MM.1S (cell line): ENCODE results near the gene IGF1R.

Experiments
- DNase-seq: peaks from one replicate; pipeline ENCODE4 v3.0.0-alpha.2; 2015
- H2AFZ ChIP-seq: fragments of 300-600 bp; sonication (generic); 2 replicates; pipeline ENCODE4 v1.6.0; 2016; ENCODE audit warnings: antibody characterized with exemption, low read length
- H3F3A ChIP-seq: fragments of 300-600 bp; sonication (generic); 2 replicates; pipeline ENCODE4 v1.6.1; 2016; ENCODE audit warnings: mild to moderate bottlenecking, antibody characterized with exemption, low read length, moderate library complexity, mixed read lengths; ENCODE audit not compliant: insufficient read depth
- H3K27ac ChIP-seq: fragments of 300-600 bp; sonication (generic); 2 replicates; pipeline ENCODE4 v1.5.1; 2016; ENCODE audit warnings: mild to moderate bottlenecking, low read length
- H3K27me3 ChIP-seq: fragments of 300-600 bp; sonication (generic); replicated peaks from 2 replicates; pipeline ENCODE4 v1.6.0; 2016; ENCODE audit warnings: low read length; ENCODE audit not compliant: insufficient read depth
- H3K36me3 ChIP-seq: fragments of 300-600 bp; sonication (generic); replicated peaks from 2 replicates; pipeline ENCODE4 v1.6.1; 2016; ENCODE audit warnings: mild to moderate bottlenecking, low read length, mixed read lengths; ENCODE audit not compliant: insufficient read depth
- H3K4me1 ChIP-seq: fragments of 300-600 bp; sonication (generic); 2 replicates; pipeline ENCODE4 v1.6.1; 2016; ENCODE audit warnings: low read length, mixed read lengths
- H3K4me2 ChIP-seq: fragments of 300-600 bp; sonication (generic); 2 replicates; pipeline ENCODE4 v1.6.0; 2016; ENCODE audit warnings: low read depth, low read length
- H3K4me3 ChIP-seq: fragments of 300-600 bp; sonication (generic); 2 replicates; pipeline ENCODE4 v1.5.1; 2016; ENCODE audit warnings: low read length, mixed read lengths
- H3K79me2 ChIP-seq: fragments of 300-600 bp; sonication (generic); 2 replicates; pipeline ENCODE4 v1.6.1; 2016; ENCODE audit warnings: mixed run types, low read length, mixed read lengths
- H3K9ac ChIP-seq: fragments of 300-600 bp; sonication (generic); 2 replicates; pipeline ENCODE4 v1.6.1; 2016; ENCODE audit warnings: low read length, mixed read lengths
- H3K9me2 ChIP-seq: fragments of 300-600 bp; sonication (generic); replicated peaks from 2 replicates; pipeline ENCODE4 v1.6.1; 2016; ENCODE audit warnings: mild to moderate bottlenecking, low read length, mixed read lengths; ENCODE audit not compliant: insufficient read depth
- H3K9me3 ChIP-seq: fragments of 300-600 bp; sonication (generic); replicated peaks from 2 replicates; pipeline ENCODE4 v1.6.1; 2016; ENCODE audit warnings: mild to moderate bottlenecking, low read length, mixed read lengths; ENCODE audit not compliant: insufficient read depth
- H4K20me1 ChIP-seq: fragments of 300-600 bp; sonication (generic); 2 replicates; pipeline ENCODE4 v1.6.1; 2016; ENCODE audit warnings: mild to moderate bottlenecking, low read length, moderate library complexity, mixed read lengths; ENCODE audit not compliant: insufficient read depth
- CTCF ChIP-seq: fragments of 300-600 bp; sonication (generic); IDR thresholded peaks from 2 replicates; pipeline ENCODE4 v1.5.1; 2016; ENCODE audit warnings: antibody characterized with exemption, low read length, mixed read lengths
- EZH2 ChIP-seq: fragments of 300-600 bp; sonication (generic); optimal IDR thresholded peaks from 2 replicates; pipeline ENCODE3; 2017; ENCODE audit warnings: low read depth, mild to moderate bottlenecking, antibody characterized with exemption, low read length, mixed read lengths
- EZH2phosphoT487 ChIP-seq: fragments of 300-600 bp; sonication (generic); IDR thresholded peaks from 2 replicates; pipeline ENCODE4 v1.6.1; 2018; ENCODE audit warnings: antibody characterized with exemption, low read length

IGF1R gene

GRCh38 chr15:98667521-98668179, 19.3 kb downstream of the IGF1R start:
- H3K4me3 ChIP-seq, result no peak overlapping the region
- H3K27ac ChIP-seq, result no peak overlapping the region
- H3K27me3 ChIP-seq, result no peaks in the 10 kb centered on the region
- H3K9me3 ChIP-seq, result no peaks in the 10 kb centered on the region
- H3K4me2 ChIP-seq, result no peak overlapping the region
- TF ChIP-seq EZH2, result no peak
- no peak for TF ChIP-seq CTCF
- no peak for TF ChIP-seq EZH2phosphoT487
- H3K9me2 ChIP-seq, result no peaks in the 10 kb centered on the region
- H3K9ac ChIP-seq, result no peak overlapping the region
- peaks cover 79% of the 10 kb centered on the region for H3K79me2 ChIP-seq
- no peaks in the 10 kb centered on the region for H3K4me1 ChIP-seq
- H2AFZ ChIP-seq, result no peak overlapping the region
- DNase-seq, result no peak
- no peaks in the 10 kb centered on the region for H3F3A ChIP-seq
- no peaks in the 10 kb centered on the region for H3K36me3 ChIP-seq
- H4K20me1 ChIP-seq, result no peaks in the 10 kb centered on the region; the same call in 1 of the 2 replicates

DNA sequence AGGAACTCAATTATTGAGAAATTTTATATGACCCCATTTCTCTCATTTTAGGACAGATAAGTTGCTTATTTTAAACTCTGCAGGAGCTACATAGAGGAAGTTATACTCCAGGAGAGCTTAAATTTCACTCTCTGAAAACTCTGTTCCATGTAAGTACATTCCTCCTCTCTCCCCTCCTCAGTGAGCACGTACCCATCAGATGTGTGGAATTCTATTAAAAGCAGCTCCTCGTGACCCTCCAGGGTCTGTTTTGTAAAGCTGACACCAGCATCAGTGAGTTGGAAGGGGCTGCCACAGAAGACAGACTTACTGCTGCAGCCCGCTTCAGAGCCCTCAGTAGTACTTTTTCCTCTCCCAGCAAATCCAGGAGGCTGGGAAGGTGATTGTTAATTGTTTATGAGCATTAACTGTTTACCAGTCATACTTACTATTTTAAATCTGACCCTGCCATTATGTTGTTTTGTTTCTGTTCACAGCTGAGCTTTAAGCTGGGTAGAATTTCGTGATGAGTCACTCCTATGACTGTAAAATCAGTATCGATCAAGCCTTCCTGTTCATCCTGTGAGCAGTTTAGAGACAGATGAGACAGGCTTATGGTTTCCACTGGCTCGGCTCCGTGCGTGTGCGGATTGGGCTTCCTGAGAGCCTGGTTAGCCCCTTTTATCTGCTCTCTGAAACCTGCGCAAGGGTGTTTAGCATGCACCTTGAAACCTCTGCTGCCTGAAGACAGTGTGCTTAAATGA, 20.4 kb downstream of the IGF1R start:
- Histone ChIP-seq H3K27me3 (no peaks in the 10 kb centered on the region), H3K4me1 (no peaks in the 10 kb centered on the region), H4K20me1 (no peaks in the 10 kb centered on the region; the same call in 1 of the 2 replicates), H3K9me2 (no peaks in the 10 kb centered on the region), H3F3A (no peaks in the 10 kb centered on the region), H3K4me2 (no peak overlapping the region), H3K79me2 (peaks cover 77% of the 10 kb centered on the region), H3K4me3 (no peak overlapping the region), H3K36me3 (no peaks in the 10 kb centered on the region), H2AFZ (no peak overlapping the region), H3K9ac (no peak overlapping the region), H3K9me3 (no peaks in the 10 kb centered on the region), H3K27ac (no peak overlapping the region)
- no peak for DNase-seq
- TF ChIP-seq EZH2phosphoT487 (no peak), EZH2 (no peak), CTCF (no peak)

- peaks cover 81% of the 10 kb centered on the region for H3K79me2 ChIP-seq
- no peak for TF ChIP-seq EZH2
- no peak for TF ChIP-seq CTCF
- no peak for TF ChIP-seq EZH2phosphoT487
- H3K27ac ChIP-seq, result no peak overlapping the region
- no peak overlapping the region for H3K9ac ChIP-seq
- no peaks in the 10 kb centered on the region for H3K36me3 ChIP-seq
- DNase-seq, result no peak
- no peak overlapping the region for H2AFZ ChIP-seq
- no peaks in the 10 kb centered on the region for H3K27me3 ChIP-seq
- H3K4me1 ChIP-seq, result no peaks in the 10 kb centered on the region
- H3K4me3 ChIP-seq, result no peak overlapping the region
- H3F3A ChIP-seq, result no peaks in the 10 kb centered on the region
- H3K9me3 ChIP-seq, result no peaks in the 10 kb centered on the region
- no peaks in the 10 kb centered on the region for H3K9me2 ChIP-seq
- H4K20me1 ChIP-seq, result no peaks in the 10 kb centered on the region; the same call in 1 of the 2 replicates
- no peak overlapping the region for H3K4me2 ChIP-seq
Observed at GRCh38 chr15:98669638-98670037, 21.3 kb downstream of the IGF1R start.
